GM13977 (cell line): ENCODE results near the gene SLC4A2.

Experiments
- DNase-seq: peaks from one replicate; pipeline ENCODE4 v3.0.0; 2012; ENCODE audit warnings: low spot score
- in situ Hi-C: fragments of 300-500 bp; cut with MboI; formaldehyde crosslinking; loops from one replicate; pipeline ENCODE4 v1.12.0; 2022; ENCODE audit warnings: low sequenced_read_pairs, low pct_unique_long_range_greater_than_20kb, mixed read lengths, inconsistent platforms; ENCODE audit not compliant: unreplicated experiment
- TF ChIP-seq, protein P1 (sequence below): IDR thresholded peaks from 2 replicates; pipeline ENCODE4 v1.5.1; 2012; ENCODE audit warnings: mild to moderate bottlenecking, control low read depth; ENCODE audit not compliant: insufficient read depth; ENCODE audit errors: extremely low read depth, missing control alignments

The SLC4A2 gene

DNA sequence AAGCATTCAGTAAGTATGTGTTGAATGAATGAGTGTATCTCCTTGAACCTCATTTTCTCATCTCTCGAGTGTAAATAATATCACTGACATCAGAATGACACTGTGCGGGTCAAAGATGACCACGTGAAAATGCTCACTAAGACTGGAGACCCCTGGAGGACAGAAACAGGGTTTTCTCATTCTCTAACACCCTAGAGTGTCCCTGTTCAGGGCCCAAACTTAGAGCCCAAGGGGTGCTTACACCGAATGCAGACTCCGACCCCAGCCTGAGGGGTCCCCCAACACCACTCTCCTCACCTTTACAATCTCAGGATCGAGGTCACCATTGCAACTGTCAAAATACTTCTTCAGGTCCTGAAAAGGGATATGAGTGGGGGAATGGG is 3.1 kb upstream of the SLC4A2 start:
- TF ChIP-seq, protein P1, sequence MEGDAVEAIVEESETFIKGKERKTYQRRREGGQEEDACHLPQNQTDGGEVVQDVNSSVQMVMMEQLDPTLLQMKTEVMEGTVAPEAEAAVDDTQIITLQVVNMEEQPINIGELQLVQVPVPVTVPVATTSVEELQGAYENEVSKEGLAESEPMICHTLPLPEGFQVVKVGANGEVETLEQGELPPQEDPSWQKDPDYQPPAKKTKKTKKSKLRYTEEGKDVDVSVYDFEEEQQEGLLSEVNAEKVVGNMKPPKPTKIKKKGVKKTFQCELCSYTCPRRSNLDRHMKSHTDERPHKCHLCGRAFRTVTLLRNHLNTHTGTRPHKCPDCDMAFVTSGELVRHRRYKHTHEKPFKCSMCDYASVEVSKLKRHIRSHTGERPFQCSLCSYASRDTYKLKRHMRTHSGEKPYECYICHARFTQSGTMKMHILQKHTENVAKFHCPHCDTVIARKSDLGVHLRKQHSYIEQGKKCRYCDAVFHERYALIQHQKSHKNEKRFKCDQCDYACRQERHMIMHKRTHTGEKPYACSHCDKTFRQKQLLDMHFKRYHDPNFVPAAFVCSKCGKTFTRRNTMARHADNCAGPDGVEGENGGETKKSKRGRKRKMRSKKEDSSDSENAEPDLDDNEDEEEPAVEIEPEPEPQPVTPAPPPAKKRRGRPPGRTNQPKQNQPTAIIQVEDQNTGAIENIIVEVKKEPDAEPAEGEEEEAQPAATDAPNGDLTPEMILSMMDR: no peak
- in situ Hi-C loops: no loop called here
- no peak for DNase-seq

DNA sequence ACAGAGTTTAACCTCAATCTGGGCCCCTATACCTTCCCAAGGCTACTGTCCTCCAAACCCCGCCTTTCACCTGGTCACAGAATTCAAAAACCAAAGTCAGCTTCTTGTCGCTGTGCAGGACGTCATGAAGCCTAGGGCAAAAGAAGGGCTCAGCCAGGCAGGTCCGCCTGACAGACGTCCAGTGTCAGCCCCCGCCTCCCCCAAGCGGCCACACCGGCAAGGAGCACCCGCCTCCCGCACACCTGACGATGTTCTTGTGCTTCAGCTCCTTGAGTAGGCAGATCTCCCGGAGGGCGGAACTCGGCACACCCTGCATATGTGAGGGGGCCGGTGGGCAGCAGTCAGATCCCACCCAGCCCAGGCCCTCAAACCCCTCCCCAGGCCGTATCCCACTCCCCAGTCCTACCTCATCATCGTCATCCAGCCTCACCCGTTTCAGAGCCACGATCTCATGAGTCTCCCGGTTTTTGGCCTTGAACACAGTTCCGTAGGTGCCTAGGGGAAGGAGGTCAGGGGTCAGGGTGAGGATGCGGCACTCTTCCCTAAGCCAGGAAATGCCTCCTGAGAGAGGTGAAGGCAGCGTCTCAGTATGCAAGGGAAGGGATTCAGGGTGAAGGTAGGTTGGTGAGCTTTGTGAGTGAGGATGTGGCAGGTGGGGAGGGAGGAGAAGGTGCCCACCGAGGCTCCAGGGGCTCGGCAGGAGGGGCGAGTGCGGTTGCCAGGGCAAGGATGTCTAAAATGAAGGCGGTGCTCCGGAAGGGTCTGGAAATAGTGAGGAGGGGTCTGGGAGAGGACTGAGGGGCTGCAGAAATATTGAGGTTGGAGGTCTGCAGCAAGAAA is 2.5 kb upstream of the SLC4A2 start:
- DNase-seq: no peak
- TF ChIP-seq, protein P1: no peak
- in situ Hi-C loops: no loop called here

DNA sequence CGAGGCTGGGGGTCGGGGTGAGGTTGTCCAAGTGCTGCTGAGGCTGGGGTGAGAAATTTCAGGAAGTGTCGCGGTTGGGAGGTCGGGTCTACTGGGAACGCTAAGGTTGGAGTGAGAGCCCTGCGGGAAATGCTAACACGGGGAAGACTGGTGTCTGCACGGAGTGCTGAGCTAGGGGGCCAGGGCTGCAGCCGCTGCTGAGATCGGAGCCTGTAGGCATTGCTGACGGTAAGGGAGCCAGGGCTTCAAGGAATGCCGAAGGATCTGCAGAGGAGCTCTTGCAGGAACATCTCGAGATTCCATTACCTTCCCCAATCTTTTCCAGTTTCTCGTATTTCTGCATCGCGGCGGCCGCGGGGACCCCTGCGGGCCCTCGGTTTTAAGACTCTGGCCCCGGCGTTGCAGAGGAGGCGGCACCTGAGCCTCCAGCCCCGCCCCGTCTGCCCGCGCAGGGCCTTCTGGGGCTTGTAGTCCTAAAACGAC is 1.8 kb upstream of the SLC4A2 start, which contains the start of gene CDK5:
Gene CDK5, minus strand, starts transcription at position 392 of the 483 bp plus-strand sequence. Its CDS starts 49 bp downstream, at position 343.
- DNase-seq: no peak
- in situ Hi-C loops: no loop called here
- TF ChIP-seq, protein P1: no peak

DNA sequence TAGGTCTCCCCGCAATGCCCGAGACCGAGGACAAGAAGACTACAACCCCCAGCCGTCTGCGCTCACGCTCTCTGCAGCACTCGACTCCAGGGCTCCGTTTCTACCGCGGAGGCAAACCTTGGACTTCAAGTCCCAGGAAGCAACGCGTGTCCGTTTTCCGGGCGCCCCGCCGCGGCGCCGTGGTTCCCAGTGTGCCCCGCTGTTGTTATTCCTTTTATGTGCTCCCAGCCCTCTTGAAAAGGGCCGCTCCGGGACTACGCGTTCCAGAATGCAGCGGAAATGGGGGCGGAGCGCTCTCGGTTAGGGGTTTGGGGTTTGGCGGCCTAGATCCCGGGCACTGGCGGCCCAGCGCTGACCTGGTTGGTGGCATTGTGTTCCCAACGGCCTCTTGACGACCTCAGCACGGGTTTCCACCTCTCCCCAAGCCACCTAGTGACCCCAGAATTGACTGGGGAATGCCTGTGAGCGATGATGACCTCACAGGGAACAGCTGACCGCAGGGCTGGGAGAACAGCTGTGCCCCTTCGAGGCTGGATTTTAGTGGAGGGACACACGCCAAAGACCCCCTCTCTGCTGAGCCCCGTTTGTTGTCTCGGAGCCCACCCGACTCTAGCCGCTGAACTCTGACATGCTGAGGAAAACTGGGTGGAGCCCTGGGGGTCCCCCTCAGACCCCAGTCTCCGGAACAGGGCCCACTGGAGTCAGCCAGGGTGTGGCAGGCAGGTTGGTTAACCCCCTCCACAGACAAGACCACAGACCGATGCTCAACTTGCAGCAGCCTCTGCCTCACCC is 1.2 kb upstream of the SLC4A2 start:
- in situ Hi-C loops: no loop called here

GRCh38 chr7:151058781-151059366 is 515 bp upstream of the SLC4A2 start:
- DNase-seq: no peak
- in situ Hi-C loops: no loop called here
- TF ChIP-seq, protein P1: no peak

More for the DNA sequence above, 1.2 kb upstream of the SLC4A2 start:
- TF ChIP-seq, protein P1: no peak
- DNase-seq: peak; percentile 100

- TF ChIP-seq, protein P1: no peak
- DNase-seq: no peak
- in situ Hi-C loops: no loop called here
Measured at GRCh38 chr7:151060113-151060415, 675 bp downstream of the SLC4A2 start.
